H54 (cell line): ENCODE measurements around the gene ARID4B.
"Not testable (repeated sequence)": the region's sequence is repeated elsewhere in the genome, so short reads cannot be mapped to it uniquely, and the experiment has no call there.

Experiments
- DNase-seq: peaks from one replicate; pipeline ENCODE4 v3.0.0; 2011; ENCODE audit warnings: low spot score, mixed read lengths; ENCODE audit not compliant: insufficient read length
- FAIRE-seq: peaks from 3 replicates; lab custom pipeline; 2011; peaks lifted over from hg19 to GRCh38; lab: Jason Lieb, UNC
- POLR2A ChIP-seq: IDR thresholded peaks from 2 replicates; pipeline ENCODE4 v1.6.1; 2011; ENCODE audit warnings: low read depth, mild to moderate bottlenecking, low read length

Gene ARID4B

DNA sequence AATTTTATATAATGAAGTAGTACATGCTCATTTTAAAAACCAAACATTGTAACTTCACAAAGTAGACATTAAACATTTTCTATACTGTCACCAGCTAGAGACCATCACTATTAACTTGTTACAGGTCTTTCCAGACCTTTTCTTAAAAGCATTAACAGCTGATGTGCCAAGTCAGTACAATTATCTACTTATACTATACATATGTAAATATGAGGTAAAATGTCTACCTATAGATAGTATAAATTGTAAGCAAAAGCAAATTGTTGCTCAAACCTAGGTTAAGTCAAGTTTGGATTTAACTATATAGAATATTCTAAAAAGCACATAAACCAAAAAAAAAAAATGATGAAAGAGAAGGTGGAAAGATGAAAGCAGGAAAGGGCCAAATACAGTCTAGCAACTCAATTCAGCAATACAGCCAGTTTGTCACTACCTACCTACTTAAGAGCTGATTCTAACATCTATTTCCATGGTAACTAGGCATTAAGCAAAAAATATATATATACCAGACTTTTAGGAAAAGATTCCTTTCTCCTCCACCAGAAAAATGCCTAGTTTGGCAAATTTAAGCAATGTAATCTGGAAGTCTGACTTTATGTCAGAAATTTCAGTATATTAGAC is 34.5 kb downstream of the ARID4B start:
- FAIRE-seq = no peak
- TF ChIP-seq POLR2A = no peak
- no peak for DNase-seq

DNA sequence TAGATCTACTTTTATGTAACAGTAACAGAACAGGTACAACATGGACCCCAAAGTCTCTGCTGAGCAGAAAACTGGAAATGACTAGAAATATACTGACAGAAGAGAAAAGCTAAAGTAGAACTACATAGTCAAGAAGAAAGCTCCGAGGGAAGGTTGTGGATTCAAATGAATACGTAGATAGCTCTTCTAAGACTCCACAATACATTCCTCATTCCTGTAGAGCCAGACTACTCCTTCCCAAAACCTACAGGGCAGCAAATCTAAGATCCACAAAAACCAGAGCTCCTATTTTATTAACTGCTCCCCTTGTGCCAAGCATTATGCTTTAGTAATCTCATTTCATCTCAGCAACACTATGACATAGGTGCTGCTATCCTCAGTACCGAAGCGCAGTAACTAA is 35.2 kb downstream of the ARID4B start:
- FAIRE-seq = no peak
- DNase-seq = no peak
- TF ChIP-seq POLR2A = no peak

DNA sequence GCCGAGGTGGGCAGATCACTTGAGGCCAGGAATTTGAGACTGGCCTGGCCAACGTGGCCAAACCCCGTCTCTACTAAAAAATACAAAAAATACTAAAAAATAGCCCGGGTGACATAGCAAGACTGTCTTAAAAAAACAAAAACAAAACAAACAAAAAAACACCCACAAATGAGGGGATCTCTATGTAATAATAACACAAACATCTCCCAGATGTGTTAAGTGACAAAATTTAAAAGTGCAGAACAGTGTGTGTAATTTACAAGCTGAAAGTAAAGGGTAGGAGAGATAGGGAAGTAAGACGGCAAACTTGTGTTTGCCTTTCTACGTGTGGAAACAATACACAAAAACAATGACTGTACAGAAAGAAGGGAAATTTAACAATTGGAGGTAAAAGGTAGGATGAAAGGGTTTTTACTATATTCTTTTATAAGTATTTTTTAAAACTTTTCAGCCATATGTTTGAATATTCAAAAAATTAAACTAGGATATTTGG is 36.3 kb downstream of the ARID4B start:
- TF ChIP-seq POLR2A = no peak
- no peak for DNase-seq
- no peak for FAIRE-seq

DNA sequence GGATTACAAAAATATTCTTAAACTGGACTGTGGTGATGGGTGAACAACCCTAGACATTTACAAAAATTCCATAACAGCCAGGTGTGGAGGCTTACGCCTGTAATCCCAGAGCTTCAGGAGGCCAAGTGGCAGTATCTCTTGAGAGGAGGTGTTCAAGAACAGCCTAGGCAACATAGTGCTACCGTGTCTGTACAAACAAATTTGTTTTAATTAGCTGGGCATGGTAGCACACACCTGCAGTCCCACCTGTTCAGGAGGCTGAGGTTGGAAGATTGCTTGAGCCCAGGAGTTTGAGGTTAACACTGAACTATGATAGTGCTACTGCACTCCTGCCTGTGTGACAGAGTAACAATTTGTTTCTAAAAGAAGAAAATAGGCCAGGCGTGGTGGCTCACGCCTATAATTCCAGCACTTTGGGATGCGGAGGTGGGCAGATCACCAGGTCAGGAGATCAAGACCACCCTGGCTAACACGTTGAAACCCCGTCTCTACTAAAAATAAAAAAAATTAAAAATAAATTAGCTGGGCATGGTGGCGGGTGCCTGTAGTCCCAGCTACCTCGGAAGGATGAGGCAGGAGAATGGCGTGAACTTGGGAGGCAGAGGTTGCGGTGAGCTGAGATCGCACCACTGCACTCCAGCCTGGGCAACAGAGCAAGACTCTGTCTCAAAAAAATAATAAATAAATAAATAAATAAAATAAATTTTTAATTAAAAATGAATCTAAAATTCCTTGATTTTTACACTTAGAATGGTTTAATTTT is 37.1 kb downstream of the ARID4B start:
- no peak for DNase-seq
- FAIRE-seq = no peak
- no peak for TF ChIP-seq POLR2A

DNA sequence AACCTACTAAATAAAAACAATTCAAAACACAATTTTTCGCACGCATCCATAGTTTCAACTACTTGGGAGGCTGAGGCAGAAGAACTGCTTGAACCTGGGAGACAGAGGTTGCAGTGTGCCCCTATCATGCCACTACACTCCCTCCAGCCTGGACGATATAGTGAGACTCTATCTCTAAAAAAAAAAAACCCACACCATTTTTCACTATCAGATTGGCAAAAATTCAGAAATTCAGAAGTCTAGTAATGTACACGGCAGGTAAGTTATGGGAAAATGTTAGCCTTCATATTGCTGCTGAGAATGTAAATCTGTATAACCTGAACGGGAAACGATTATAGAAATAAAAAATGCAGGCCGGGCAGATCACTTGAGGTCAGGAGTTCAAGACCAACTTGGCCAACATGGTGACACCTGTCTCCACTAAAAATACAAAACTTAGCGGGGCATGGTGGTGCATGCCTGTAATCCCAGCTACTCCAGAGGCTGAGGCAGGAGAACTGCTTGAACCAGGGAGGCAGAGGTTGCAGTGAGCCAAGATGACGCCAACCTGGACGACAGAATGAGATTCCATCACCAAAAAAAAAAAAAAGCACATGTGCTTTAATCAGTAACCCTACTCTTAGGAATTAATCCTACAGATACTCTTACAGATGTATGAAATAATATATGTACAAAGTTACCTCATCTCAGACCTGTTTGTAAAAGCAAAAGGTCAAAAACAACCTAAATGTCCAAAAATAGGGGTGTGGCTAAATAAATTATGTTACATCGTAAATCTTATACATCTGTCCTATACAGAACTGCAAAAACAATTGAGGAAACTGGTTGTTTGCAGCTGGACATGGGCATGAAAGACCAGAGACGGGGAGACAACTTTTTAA is 37.9 kb downstream of the ARID4B start:
- no peak for FAIRE-seq
- TF ChIP-seq POLR2A = no peak
- DNase-seq = no peak

DNA sequence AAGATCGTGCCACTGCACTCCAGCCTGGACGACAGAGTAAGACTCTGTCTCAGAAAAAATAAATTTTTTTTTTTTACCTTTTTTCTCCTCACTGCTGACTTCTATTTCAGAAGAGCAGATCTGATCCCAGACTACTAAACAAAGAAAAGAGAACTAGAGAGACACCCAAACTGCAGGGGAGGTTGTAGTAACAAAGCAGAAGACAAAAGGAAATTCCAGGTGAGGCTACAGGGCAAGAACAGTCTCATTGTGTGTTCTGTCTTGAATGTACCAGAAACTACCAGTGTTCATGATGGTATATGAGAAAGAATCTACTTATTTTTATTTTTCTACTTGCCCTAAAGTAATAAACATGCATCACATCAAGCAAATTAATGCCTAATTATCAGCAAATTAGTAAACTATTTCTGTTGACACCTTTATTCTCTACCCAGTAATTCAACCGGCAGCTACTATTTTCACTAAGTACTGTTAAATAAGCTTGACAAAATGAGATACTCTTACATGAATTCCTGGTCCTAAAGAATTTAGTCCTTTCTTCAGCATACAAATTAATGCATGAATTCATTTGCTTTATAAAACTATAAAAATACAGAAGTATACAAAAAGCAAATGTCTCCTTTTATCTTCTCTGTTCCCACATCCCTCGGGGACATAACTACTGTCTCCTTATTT is 40.6 kb downstream of the ARID4B start:
- DNase-seq = no peak
- no peak for FAIRE-seq
- TF ChIP-seq POLR2A = no peak

DNA sequence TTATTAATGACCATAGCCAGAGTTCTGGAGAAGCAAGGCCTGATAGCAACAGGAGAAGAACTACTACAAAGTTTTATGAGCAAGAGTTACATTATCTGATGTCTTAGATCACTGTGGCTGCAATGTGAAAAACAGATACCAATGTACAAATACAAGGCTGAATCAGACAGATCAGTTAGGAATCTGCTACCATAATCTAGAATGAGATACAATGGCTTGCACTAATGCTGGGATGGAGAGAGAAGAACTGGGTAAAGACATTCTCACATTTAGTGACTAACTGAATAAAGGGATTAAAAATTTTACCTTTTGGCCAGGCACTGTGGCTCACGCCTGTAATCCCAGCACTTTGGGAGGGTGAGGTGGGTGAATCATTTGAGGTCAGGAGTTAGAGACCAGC is 41.3 kb downstream of the ARID4B start:
- no peak for DNase-seq
- no peak for FAIRE-seq
- no peak for TF ChIP-seq POLR2A

DNA sequence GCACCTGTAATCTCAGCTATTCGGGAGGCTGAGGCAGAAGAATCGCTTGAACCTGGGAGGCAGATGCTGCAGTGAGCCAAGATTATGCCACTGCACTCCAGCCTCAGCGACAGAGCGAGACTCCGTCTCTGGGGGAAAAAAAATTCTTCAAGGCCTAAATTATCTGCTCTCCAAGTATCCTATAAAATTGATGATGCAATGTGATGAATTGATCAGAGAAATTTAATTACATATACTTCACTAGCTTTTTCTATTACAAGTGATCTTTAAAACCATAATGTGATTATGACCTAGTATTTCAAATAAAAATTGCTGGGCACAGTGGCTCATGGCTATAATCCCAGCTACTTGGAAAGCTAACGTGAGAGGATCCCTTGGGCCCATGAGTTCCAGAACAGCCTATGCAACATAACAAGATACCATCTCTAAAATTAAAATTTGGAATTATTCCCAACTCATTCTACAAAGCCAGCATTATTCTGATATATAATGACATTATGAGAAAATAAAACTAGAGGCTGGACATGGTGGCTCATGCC is 43.7 kb downstream of the ARID4B start:
- FAIRE-seq = no peak
- TF ChIP-seq POLR2A = no peak
- DNase-seq = no peak

DNA sequence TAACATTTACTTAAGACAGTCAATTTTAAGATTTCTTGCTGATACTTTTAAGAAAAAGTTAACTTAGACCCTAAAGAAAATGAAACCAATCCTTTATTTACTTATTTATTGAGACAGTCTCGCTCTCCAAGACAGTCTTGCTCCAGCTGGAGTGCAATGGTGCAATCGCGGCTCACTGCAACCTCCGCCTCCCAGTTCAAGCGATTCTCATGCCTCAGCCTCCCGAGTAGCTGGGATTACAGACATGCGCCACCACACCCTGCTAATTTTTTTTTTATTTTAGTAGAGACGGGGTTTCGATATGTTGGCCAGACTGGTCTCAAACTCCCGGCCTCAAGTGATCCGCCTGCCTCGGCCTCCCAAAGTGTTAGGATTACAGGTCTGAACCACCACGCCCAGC is 44.3 kb downstream of the ARID4B start:
- DNase-seq, FAIRE-seq: not testable (repeated sequence)

DNA sequence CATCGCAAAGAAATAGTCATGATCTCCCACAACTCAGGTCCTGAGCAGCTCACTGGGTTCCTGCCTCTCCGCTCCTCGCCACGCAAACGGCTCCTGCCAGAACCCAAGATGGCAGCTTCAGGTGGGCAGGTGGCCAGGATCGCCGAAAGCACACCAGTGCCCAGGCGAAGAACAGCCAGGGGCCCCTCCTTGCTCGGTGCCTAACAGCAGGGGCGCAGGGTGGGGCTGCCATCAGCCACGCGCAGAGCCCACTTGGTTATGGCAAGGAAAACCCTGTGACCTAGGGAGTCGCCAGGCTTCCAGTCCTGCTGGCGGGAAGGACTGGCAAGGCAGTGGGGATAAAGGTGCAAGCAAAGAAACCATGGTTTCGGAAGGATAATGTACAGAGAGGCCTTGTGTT is 47.5 kb downstream of the ARID4B start:
- TF ChIP-seq POLR2A = no peak
- FAIRE-seq (no peak), DNase-seq (no peak)

DNA sequence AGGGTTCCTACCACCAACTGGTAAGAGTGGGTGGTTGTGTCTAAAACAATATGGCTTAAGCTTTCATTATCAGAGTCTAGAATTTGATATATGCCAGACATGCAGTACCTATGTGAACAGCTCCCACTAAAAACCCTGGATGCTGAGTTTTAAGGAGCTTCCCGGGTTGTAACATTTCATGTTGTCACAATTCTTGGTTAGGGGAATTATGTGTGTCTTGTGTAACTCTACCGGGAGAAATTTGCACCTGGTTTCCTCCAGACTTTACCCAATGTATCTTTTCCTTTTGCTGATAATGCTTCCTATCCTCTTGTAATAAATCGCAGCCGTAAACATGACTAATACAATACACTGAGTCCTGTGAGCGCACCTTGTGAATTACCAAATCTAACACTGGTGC is 48.3 kb downstream of the ARID4B start:
- no peak for DNase-seq
- no peak for TF ChIP-seq POLR2A
- FAIRE-seq = no peak

DNA sequence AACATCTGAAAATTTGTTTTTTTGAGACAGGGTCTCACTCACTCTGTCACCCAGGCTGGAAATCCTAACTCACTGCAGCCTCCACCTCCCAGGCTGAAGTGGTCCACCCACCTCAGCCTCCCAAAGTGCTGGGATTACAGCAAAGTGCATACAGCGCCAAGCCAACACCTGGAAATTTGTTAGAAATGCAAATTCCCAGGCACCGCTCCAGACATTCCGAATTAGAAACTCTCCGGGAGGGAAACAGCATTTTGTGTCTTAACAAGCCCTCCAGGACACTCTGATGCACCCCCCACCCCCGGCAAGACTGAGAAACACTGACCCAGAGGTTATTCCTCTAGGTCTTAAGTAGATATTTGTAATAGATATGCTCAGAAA is 49.1 kb downstream of the ARID4B start:
- no peak for TF ChIP-seq POLR2A
- no peak for FAIRE-seq
- no peak for DNase-seq

DNA sequence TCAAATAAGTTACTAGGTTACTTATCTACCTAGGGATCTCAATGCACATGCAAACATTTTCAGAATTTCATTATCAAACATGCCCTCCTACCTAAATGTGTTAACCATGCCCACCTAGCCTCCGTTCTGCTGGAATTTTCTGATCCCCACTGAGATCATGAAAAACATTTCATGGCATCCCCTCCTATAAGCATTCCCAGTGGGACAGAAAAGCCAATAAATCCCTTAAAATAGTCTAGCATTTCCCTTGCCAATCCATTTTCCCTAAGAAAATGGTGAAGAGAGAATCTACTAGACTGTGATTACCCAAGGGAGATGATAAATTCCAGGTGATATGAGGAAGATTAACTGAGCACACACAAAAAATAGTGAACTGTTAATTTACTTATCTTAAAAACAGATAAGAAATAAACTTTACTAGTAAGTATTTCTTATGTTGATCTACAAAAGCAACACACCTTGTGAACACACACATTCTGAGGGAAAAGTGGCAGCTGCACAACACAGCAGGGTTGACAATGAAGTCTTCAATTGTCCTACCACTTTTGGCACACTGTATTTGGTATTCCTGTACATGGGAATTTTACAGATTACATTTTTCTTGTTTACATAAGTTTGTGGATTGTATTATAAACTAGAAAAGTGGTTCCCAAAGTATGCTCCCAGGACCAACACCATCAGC is 49.6 kb downstream of the ARID4B start:
- TF ChIP-seq POLR2A = no peak
- FAIRE-seq (no peak), DNase-seq (no peak)
